ENCODE results near the gene DUSP16.
"Not testable (repeated sequence)": the region's sequence is repeated elsewhere in the genome, so short reads cannot be mapped to it uniquely, and the experiment has no call there.

DNA sequence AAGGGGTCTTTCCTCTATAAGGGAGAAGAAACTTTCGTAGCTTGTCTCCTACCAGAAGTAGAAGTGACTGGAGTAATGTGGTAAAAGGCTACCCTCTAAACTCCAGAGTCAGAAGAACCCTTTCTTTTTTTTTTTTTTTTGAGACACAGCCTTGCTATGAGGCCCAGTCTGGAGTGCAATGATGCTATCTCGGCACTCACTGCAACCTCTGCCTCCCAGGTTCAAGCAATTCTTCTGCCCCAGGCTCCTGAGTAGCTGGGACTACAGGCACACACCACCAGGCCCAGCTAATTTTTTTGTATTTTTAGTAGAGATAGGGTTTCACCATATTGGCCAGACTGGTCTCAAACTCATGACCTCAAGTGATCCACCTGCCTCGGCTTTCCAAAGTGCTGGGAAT, 25.8 kb upstream of the DUSP16 start:
- not testable (repeated sequence) for TF ChIP-seq CTCF (conservative IDR thresholded peaks at IDR 0.05; ENCODE audit: low read depth, low read length); EZH2 (IDR thresholded peaks at IDR 0.05; ENCODE audit: borderline replicate concordance, low read depth, low read length, poor library complexity, severe bottlenecking)
